Parathyroid adenoma (tissue), 2 donors: ENCODE data around the gene APOC4.

ENCODE experiments used
- H2AFZ ChIP-seq: fragments of 300-600 bp; sonication (generic); one replicate; pipeline ENCODE4 v1.7.0; 2017; ENCODE audit warnings: antibody characterized with exemption, mild to moderate bottlenecking
- H3K27ac ChIP-seq: fragments of 300-600 bp; sonication (generic); one replicate; pipeline ENCODE4 v1.7.0; 2017
- H3K27me3 ChIP-seq: fragments of 300-600 bp; sonication (generic); one replicate; pipeline ENCODE4 v1.7.0; 2017; ENCODE audit warnings: low read length; ENCODE audit not compliant: control insufficient read depth, insufficient read depth
- H3K36me3 ChIP-seq: fragments of 300-600 bp; sonication (generic); one replicate; pipeline ENCODE4 v1.7.0; 2017; ENCODE audit warnings: low read length; ENCODE audit not compliant: control insufficient read depth, insufficient read depth
- H3K4me1 ChIP-seq: fragments of 300-600 bp; sonication (generic); one replicate; pipeline ENCODE4 v1.7.0; 2017; ENCODE audit warnings: control low read depth
- H3K4me2 ChIP-seq: fragments of 300-600 bp; sonication (generic); one replicate; pipeline ENCODE4 v1.7.0; 2017; ENCODE audit warnings: low read length
- H3K4me3 ChIP-seq: fragments of 300-600 bp; sonication (generic); one replicate; pipeline ENCODE4 v1.7.0; 2017; ENCODE audit warnings: low read depth, low read length
- H3K79me2 ChIP-seq: fragments of 300-600 bp; sonication (generic); one replicate; pipeline ENCODE4 v1.7.0; 2017; ENCODE audit warnings: control low read depth
- H3K9ac ChIP-seq: fragments of 300-600 bp; sonication (generic); one replicate; pipeline ENCODE4 v1.7.0; 2017; ENCODE audit warnings: mild to moderate bottlenecking
- H3K9me3 ChIP-seq: fragments of 300-600 bp; sonication (generic); one replicate; pipeline ENCODE4 v1.7.0; 2017; ENCODE audit warnings: low read length; ENCODE audit not compliant: control insufficient read depth
- CTCF ChIP-seq: fragments of 300-600 bp; sonication (generic); IDR thresholded peaks from one replicate; pipeline ENCODE4 v1.7.0; 2017; ENCODE audit warnings: antibody characterized with exemption, mild to moderate bottlenecking
- donor health status: primary hyperparathyroidism.

APOC4 gene

GRCh38 chr19:44992336-44993163 lies 50.5 kb downstream of the APOC4 start:
- H2AFZ ChIP-seq, result no peak overlapping the region
- TF ChIP-seq CTCF, result no peak
- H3K27ac ChIP-seq, result no peak overlapping the region
- H3K4me2 ChIP-seq, result no peak overlapping the region
- no peaks in the 10 kb centered on the region for H3K27me3 ChIP-seq
- no peaks in the 10 kb centered on the region for H3K79me2 ChIP-seq
- H3K36me3 ChIP-seq, result no peaks in the 10 kb centered on the region
- H3K4me1 ChIP-seq, result no peaks in the 10 kb centered on the region
- no peak overlapping the region for H3K4me3 ChIP-seq
- no peaks in the 10 kb centered on the region for H3K9me3 ChIP-seq
- H3K9ac ChIP-seq, result no peak overlapping the region

- Histone ChIP-seq H3K27ac (no peak overlapping the region), H3K36me3 (no peaks in the 10 kb centered on the region), H3K9me3 (no peaks in the 10 kb centered on the region), H3K4me3 (no peak overlapping the region), H3K9ac (no peak overlapping the region), H3K27me3 (no peaks in the 10 kb centered on the region), H3K4me1 (no peaks in the 10 kb centered on the region), H3K79me2 (no peaks in the 10 kb centered on the region), H2AFZ (no peak overlapping the region), H3K4me2 (no peak overlapping the region)
- no peak for TF ChIP-seq CTCF
Observed at GRCh38 chr19:44993526-44993925, 51.5 kb downstream of the APOC4 start.

- no peak overlapping the region for H3K27ac ChIP-seq
- H3K4me1 ChIP-seq, result no peaks in the 10 kb centered on the region
- no peak overlapping the region for H3K4me3 ChIP-seq
- no peaks in the 10 kb centered on the region for H3K27me3 ChIP-seq
- H3K79me2 ChIP-seq, result no peaks in the 10 kb centered on the region
- no peak overlapping the region for H3K9ac ChIP-seq
- H2AFZ ChIP-seq, result no peak overlapping the region
- no peaks in the 10 kb centered on the region for H3K9me3 ChIP-seq
- no peak for TF ChIP-seq CTCF
- no peak overlapping the region for H3K4me2 ChIP-seq
- H3K36me3 ChIP-seq, result no peaks in the 10 kb centered on the region
Observed at GRCh38 chr19:44993926-44994537, 52.0 kb downstream of the APOC4 start.
